Measurements from ENCODE around the gene USP40.
"Not testable (repeated sequence)": the region's sequence is repeated elsewhere in the genome, so short reads cannot be mapped to it uniquely, and the experiment has no call there.

Gene USP40

DNA sequence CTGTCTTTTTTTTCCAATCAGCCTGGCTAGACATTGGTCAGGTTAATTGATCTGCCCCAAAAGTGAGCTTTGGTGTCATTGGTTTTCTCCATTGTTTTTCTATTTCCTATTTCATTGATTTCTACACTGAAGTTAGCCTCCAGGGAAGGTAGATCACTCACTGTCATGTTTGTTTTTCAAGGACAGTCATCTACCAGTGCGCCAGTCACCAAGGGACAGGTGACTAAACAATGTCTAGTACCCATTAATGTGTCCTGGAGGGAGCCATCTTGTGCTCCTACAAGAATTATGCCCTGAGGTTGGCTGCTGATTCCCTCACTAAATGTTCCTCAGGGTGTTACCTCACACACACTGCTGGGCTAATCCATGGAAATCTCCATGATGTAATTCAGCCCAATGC, 17.6 kb upstream of the USP40 start:
- in situ Hi-C loops (cut with HindIII; ENCODE audit: low sequenced_read_pairs): no loop called here
- DNase-seq (ENCODE audit: low read depth, low spot score): no peak
- TF ChIP-seq, protein P1, sequence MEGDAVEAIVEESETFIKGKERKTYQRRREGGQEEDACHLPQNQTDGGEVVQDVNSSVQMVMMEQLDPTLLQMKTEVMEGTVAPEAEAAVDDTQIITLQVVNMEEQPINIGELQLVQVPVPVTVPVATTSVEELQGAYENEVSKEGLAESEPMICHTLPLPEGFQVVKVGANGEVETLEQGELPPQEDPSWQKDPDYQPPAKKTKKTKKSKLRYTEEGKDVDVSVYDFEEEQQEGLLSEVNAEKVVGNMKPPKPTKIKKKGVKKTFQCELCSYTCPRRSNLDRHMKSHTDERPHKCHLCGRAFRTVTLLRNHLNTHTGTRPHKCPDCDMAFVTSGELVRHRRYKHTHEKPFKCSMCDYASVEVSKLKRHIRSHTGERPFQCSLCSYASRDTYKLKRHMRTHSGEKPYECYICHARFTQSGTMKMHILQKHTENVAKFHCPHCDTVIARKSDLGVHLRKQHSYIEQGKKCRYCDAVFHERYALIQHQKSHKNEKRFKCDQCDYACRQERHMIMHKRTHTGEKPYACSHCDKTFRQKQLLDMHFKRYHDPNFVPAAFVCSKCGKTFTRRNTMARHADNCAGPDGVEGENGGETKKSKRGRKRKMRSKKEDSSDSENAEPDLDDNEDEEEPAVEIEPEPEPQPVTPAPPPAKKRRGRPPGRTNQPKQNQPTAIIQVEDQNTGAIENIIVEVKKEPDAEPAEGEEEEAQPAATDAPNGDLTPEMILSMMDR (IDR thresholded peaks at IDR 0.05; ENCODE audit: low read depth, low read length): no peak
- no peak overlapping the region for H3K4me3 ChIP-seq (ENCODE audit: low read depth, low read length)

DNA sequence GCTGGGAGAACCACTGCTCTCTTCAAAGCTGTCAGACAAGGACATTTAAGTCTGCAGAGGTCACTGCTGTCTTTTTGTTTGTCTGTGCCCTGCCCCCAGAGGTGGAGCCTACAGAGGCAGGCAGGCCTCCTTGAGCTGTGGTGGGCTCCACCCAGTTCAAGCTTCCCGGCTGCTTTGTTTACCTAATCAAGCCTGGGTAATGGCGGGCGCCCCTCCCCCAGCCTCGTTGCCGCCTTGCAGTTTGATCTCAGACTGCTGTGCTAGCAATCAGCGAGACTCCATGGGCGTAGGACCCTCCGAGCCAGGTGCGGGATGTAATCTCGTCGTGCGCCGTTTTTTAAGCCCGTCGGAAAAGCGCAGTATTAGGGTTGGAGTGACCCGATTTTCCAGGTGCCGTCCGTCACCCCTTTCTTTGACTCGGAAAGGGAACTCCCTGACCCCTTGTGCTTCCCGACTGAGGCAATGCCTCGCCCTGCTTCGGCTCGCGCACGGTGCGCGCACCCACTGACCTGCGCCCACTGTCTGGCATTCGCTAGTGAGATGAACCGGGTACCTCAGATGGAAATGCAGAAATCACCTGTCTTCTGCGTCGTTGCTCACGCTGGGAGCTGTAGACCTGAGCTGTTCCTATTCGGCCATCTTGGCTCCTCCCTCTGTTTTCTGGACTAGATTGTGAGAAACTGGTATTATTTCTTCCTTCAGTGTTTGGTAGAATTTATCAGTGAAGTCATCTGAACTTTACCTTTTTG, 16.8 kb upstream of the USP40 start:
- DNase-seq (ENCODE audit: low read depth, low spot score); in situ Hi-C loops (cut with HindIII; ENCODE audit: low sequenced_read_pairs); H3K4me3 ChIP-seq (ENCODE audit: low read depth, low read length): not testable (repeated sequence)

DNA sequence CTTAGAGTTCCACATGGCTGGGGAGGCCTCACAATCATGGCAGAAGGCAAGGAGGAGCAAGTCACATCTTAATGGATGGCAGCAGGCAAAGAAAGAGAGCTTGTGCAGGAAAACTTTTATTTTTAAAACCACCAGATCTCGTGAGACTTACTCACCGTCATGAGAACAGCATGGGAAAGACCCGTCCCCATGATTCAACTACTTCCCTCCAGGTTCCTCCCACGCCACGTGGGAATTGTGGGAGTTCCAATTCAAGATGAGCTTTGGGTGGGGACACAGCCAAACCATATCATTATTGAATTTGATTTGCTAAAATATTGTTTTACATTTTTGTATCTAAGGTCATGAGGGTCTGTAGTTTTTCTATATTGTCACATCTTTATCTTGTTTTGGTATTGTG, 10.8 kb upstream of the USP40 start:
- DNase-seq (ENCODE audit: low read depth, low spot score); H3K4me3 ChIP-seq (ENCODE audit: low read depth, low read length); in situ Hi-C loops (cut with HindIII; ENCODE audit: low sequenced_read_pairs): not testable (repeated sequence)

DNA sequence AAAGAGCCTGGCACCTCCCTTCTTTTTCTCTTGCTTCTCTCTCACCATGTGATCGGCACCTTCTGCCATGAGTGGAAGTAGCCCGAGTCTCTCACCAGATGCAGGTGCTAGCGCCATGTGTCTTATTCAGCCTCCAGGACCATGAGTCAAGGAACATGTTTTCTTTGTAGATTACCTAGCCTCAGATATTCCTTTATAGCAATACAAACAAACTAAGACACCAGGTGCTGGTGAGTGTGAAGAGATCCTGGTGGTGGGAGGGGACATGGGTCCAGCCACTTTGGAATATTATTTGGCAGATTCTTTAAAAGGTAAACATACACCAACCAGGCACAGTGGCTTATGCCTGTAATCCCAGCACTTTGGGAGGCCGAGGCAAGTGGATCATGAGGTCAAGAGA, 5.9 kb upstream of the USP40 start:
- TF ChIP-seq, protein P1 (IDR thresholded peaks at IDR 0.05; ENCODE audit: low read depth, low read length): no peak
- DNase-seq (ENCODE audit: low read depth, low spot score): no peak
- H3K4me3 ChIP-seq (ENCODE audit: low read depth, low read length): no peak overlapping the region
- in situ Hi-C loops (cut with HindIII; ENCODE audit: low sequenced_read_pairs): no loop called here

DNA sequence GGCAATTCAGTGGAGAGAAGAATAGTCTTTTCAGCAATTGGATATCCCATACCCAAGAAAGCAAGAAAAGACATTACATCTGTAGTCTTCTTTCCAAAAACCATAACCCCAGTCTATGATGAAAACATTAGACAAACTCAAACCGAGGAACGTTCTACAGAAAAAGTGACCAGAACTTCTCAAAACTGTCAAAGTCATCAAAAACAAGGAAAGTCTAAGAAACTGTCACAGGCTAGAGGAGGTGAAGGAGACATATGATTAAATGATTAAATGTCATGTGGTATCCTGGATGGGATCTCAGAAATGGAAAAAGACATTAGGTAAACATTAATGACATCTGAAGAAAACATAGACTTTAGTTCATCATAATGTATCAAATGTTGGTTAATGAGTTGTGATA, 4.9 kb upstream of the USP40 start:
- in situ Hi-C loops (cut with HindIII; ENCODE audit: low sequenced_read_pairs): no loop called here
- no peak overlapping the region for H3K4me3 ChIP-seq (ENCODE audit: low read depth, low read length)
- TF ChIP-seq, protein P1 (IDR thresholded peaks at IDR 0.05; ENCODE audit: low read depth, low read length): no peak
- no peak for DNase-seq (ENCODE audit: low read depth, low spot score)

DNA sequence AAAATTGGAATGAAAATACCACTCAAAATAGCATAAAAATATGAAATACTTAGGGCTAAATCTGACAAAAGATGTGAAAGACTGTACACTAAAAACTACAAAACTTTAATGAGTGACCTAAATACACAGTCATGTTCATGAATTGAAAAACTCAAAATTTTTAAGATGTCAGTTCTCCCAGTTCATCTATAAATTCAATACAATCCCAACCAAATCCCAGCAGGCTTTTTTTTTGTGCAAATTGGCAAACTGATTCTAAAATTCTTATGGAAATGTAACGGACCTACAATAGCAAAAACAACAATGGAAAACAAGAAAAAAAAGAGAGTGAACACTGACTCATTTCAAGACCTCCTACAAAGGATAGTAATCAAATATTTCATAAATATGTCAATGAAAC, 4.4 kb upstream of the USP40 start:
- in situ Hi-C loops (cut with HindIII; ENCODE audit: low sequenced_read_pairs): no loop called here
- TF ChIP-seq, protein P1 (IDR thresholded peaks at IDR 0.05; ENCODE audit: low read depth, low read length): no peak
- DNase-seq (ENCODE audit: low read depth, low spot score): no peak
- H3K4me3 ChIP-seq (ENCODE audit: low read depth, low read length): no peak overlapping the region

DNA sequence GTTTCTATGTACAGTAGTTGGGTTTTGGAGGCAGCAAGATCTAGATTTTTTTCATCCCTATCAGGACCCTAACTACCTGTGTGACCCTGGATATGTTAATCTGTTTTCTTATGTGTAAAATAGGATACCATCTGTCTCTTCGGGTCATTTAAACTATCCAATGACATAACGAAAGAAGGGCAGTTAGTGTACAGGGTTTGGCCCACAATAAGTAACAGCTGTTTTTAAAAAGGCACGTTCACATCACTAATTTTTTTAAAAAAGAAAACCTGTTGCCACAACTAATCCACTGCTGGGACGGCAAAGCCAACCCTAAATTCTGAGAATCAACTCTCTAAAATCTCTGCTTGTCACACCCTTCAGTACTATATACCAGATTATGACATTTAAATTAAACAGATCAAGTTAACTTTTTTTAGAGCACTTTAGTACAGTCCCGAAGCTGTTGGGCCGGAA, 869 bp downstream of the USP40 start:
- H3K4me3 ChIP-seq (ENCODE audit: low read depth, low read length): peak overlapping the region; percentile 69
- TF ChIP-seq, protein P1 (IDR thresholded peaks at IDR 0.05; ENCODE audit: low read depth, low read length): no peak
- in situ Hi-C loops (cut with HindIII; ENCODE audit: low sequenced_read_pairs): no loop called here
- no peak for DNase-seq (ENCODE audit: low read depth, low spot score)
